ENCODE data around the gene SPDYE6. TPM values are rescaled to one million over a fixed set of nuclear protein-coding genes. Genes with fewer than 3 reads are reported as not detected.

SPDYE6 gene
- total and polyA plus RNA-seq, 10 of the 15 experiments (the other 5 are each of a cell fraction or from before 2014, with no cell fraction given) = 0.05 to 2.3 (median 1.00) TPM; not detected in 6

- WGBS (ENCODE audit: insufficient coverage, insufficient replicate concordance, low lambda C conversion rate, missing lambda C conversion rate) = 94% methylated on average over 9 of the region's 9 CpGs
- Histone ChIP-seq H3K4me2 (ENCODE audit: control insufficient read depth, insufficient read depth) (no peak overlapping the region), H4K20me1 (ENCODE audit: control insufficient read depth, insufficient read depth) (no peaks in the 10 kb centered on the region), H3K27ac (ENCODE audit: control insufficient read depth, insufficient read depth) (no peak overlapping the region), H3K4me1 (ENCODE audit: control insufficient read depth, insufficient read depth, low read length) (peaks cover 17% of the 10 kb centered on the region), H3K36me3 (ENCODE audit: control insufficient read depth in 2 of 2, insufficient read depth in 2 of 2, low read length in 1 of 2) (peaks cover 2 to 19% of the 10 kb centered on the region in 2 experiments), H3K27me3 (replicated peaks in 1 of 2; ENCODE audit: control insufficient read depth in 2 of 2, insufficient read depth in 2 of 2, low read length in 1 of 2) (no peaks in the 10 kb centered on the region), H3K4me3 (no peak overlapping the region), H3K9ac (ENCODE audit: control insufficient read depth, insufficient read depth, low read length) (no peak overlapping the region), H3K79me2 (ENCODE audit: control insufficient read depth, insufficient read depth, low read length) (peaks cover 17% of the 10 kb centered on the region), H3K9me3 (replicated peaks; ENCODE audit: control insufficient read depth, insufficient read depth, low read length) (no peaks in the 10 kb centered on the region), H2AFZ (ENCODE audit: control insufficient read depth, low read depth, low read length) (no peak overlapping the region)
- SMC1A ChIA-PET (ENCODE audit: uncharacterized antibody, unreplicated experiment) = interaction anchor here (1.2 to 9.2 kb wide), 4 partner anchors 97 to 113 kb away, joined by 3 to 122 read pairs (median 6); no protein-coding TSS in a partner anchor
- ATAC-seq (no peak), DNase-seq (ENCODE audit: low read depth, low spot score) (no peak), FAIRE-seq (no peak)
- intact Hi-C loops (cut with micrococcal nuclease; ENCODE audit: unreplicated experiment) (loop anchor here (10.0 kb wide), 1 partner anchor 849 kb away; no protein-coding TSS in a partner anchor), in situ Hi-C loops (cut with MboI) (loop anchor here (5.0 kb wide), 2 partner anchors 111 to 851 kb away; no protein-coding TSS in a partner anchor)
- TF ChIP-seq RAD21 (IDR thresholded peaks at IDR 0.05; ENCODE audit: insufficient read depth, low read depth, low read length) (no peak), HDAC2 (IDR thresholded peaks at IDR 0.05) (no peak)
- POLR2A ChIA-PET = interaction anchor here (0.6 kb wide), 1 partner anchor 104 kb away, joined by 3 read pairs; no protein-coding TSS in a partner anchor
- RAD21 ChIA-PET (ENCODE audit: unreplicated experiment) = interaction anchor here (0.6 to 9.0 kb wide), 4 partner anchors 14 to 115 kb away, joined by 4 to 79 read pairs (median 14); no protein-coding TSS in a partner anchor
- BruUV-seq (replicated peaks) = no TSS peak
- CTCF ChIA-PET = interaction anchor here (1.2 to 13.5 kb wide), 3 partner anchors 17 to 112 kb away, joined by 3 to 205 read pairs (median 3); no protein-coding TSS in a partner anchor
These were observed 37.2 kb upstream of the SPDYE6 start for GRCh38 chr7:102393467-102393866.

GRCh38 chr7:102392330-102392729 is 36.1 kb upstream of the SPDYE6 start:
- FAIRE-seq = no peak
- no peak for TF ChIP-seq ATF2 (IDR thresholded peaks at IDR 0.05; ENCODE audit: low read length)
- no peak for TF ChIP-seq NFIC (IDR thresholded peaks at IDR 0.05; ENCODE audit: low read depth, low read length)
- no peak for TF ChIP-seq PML (IDR thresholded peaks at IDR 0.05; ENCODE audit: low read length)
- no peak for TF ChIP-seq CHD2 (IDR thresholded peaks at IDR 0.05; ENCODE audit: borderline replicate concordance, low read depth, low read length)
- TF ChIP-seq IRF3 (IDR thresholded peaks at IDR 0.05) = no peak
- no peak for TF ChIP-seq RELB (IDR thresholded peaks at IDR 0.05; ENCODE audit: low read depth)
- TF ChIP-seq TCF12 (IDR thresholded peaks at IDR 0.05; ENCODE audit: low read depth, low read length) = no peak
- TF ChIP-seq POLR2AphosphoS2 (IDR thresholded peaks at IDR 0.05; ENCODE audit: low read depth, low read length) = no peak
- no peak for TF ChIP-seq EP300 (IDR thresholded peaks at IDR 0.05; ENCODE audit: borderline replicate concordance in 1 of 2, control insufficient read depth in 1 of 2, low read depth in 2 of 2, low read length in 2 of 2)
- no peak for TF ChIP-seq SIN3A (IDR thresholded peaks at IDR 0.05; ENCODE audit: low read depth, low read length)

More at GRCh38 chr7:102392330-102392729, 36.1 kb upstream of the SPDYE6 start:
- ChIA-PET CTCF (interaction anchor here (1.1 to 13.5 kb wide), 6 partner anchors 18 to 111 kb away, joined by 3 to 205 read pairs (median 6); no protein-coding TSS in a partner anchor), SMC1A (ENCODE audit: uncharacterized antibody, unreplicated experiment) (interaction anchor here (9.2 kb wide), 1 partner anchor 112 kb away, joined by 122 read pairs; no protein-coding TSS in a partner anchor), RAD21 (ENCODE audit: unreplicated experiment) (interaction anchor here (0.8 to 9.0 kb wide), 3 partner anchors 108 to 114 kb away, joined by 3 to 79 read pairs (median 4); no protein-coding TSS in a partner anchor), POLR2A (interaction anchor here (0.6 kb wide), 2 partner anchors 41 to 56 kb away, joined by 3 to 7 read pairs; partner anchors contain the start of gene ORAI2)
- Histone ChIP-seq H3K9me3 (replicated peaks; ENCODE audit: control insufficient read depth, insufficient read depth, low read length) (no peaks in the 10 kb centered on the region), H3K27me3 (replicated peaks in 1 of 2; ENCODE audit: control insufficient read depth in 2 of 2, insufficient read depth in 2 of 2, low read length in 1 of 2) (no peaks in the 10 kb centered on the region), H4K20me1 (ENCODE audit: control insufficient read depth, insufficient read depth) (no peaks in the 10 kb centered on the region), H3K4me2 (ENCODE audit: control insufficient read depth, insufficient read depth) (no peak overlapping the region), H3K36me3 (ENCODE audit: control insufficient read depth in 2 of 2, insufficient read depth in 2 of 2, low read length in 1 of 2) (peaks cover 3 to 22% of the 10 kb centered on the region in 2 experiments), H2AFZ (ENCODE audit: control insufficient read depth, low read depth, low read length) (no peak overlapping the region), H3K79me2 (ENCODE audit: control insufficient read depth, insufficient read depth, low read length) (peaks cover 15% of the 10 kb centered on the region), H3K4me1 (ENCODE audit: control insufficient read depth, insufficient read depth, low read length) (peaks cover 17% of the 10 kb centered on the region), H3K27ac (ENCODE audit: control insufficient read depth, insufficient read depth) (no peak overlapping the region), H3K9ac (ENCODE audit: control insufficient read depth, insufficient read depth, low read length) (no peak overlapping the region), H3K4me3 (no peak overlapping the region)
- no TSS peak for BruUV-seq (replicated peaks)
- intact Hi-C loops (cut with micrococcal nuclease; ENCODE audit: unreplicated experiment) (loop anchor here (10.0 kb wide), 1 partner anchor 848 kb away; no protein-coding TSS in a partner anchor), in situ Hi-C loops (cut with MboI) (loop anchor here (5.0 kb wide), 2 partner anchors 110 to 850 kb away; no protein-coding TSS in a partner anchor)
- ATAC-seq = no peak
- WGBS (ENCODE audit: insufficient coverage, insufficient replicate concordance, low lambda C conversion rate, missing lambda C conversion rate) = 100% methylated on average over 1 of the region's 1 CpG
- no peak for DNase-seq (ENCODE audit: low read depth, low spot score)

Data from GM12878 (cell line).